Endothelial cell of hepatic sinusoid (primary cell): ENCODE data around the gene CNTNAP5.
"Not testable (repeated sequence)": the region's sequence is repeated elsewhere in the genome, so short reads cannot be mapped to it uniquely, and the experiment has no call there.

ENCODE experiments used
- in situ Hi-C: cut with HindIII; loops from 2 replicates; pipeline ENCODE4 v1.10.0; 2017; ENCODE audit warnings: low sequenced_read_pairs

Gene CNTNAP5

GRCh38 chr2:124316881-124317605 is 292.0 kb downstream of the CNTNAP5 start:
- in situ Hi-C loops: no loop called here

- in situ Hi-C loops: no loop called here
Observed at GRCh38 chr2:124317628-124318027, 292.5 kb downstream of the CNTNAP5 start.

GRCh38 chr2:124318913-124319312 is 293.8 kb downstream of the CNTNAP5 start:
- in situ Hi-C loops: no loop called here

GRCh38 chr2:124319577-124319976 is 294.5 kb downstream of the CNTNAP5 start:
- in situ Hi-C loops: no loop called here

GRCh38 chr2:124320051-124320688 is 295.1 kb downstream of the CNTNAP5 start:
- in situ Hi-C loops: no loop called here

- in situ Hi-C loops: no loop called here
Observed at GRCh38 chr2:124323321-124323720, 298.2 kb downstream of the CNTNAP5 start.

- in situ Hi-C loops: no loop called here
Observed at GRCh38 chr2:124325667-124326440, 300.8 kb downstream of the CNTNAP5 start.

GRCh38 chr2:124327303-124327702 is 302.2 kb downstream of the CNTNAP5 start:
- in situ Hi-C loops: no loop called here

GRCh38 chr2:124328397-124328796 is 303.3 kb downstream of the CNTNAP5 start:
- in situ Hi-C loops: no loop called here

GRCh38 chr2:124333784-124334183 is 308.7 kb downstream of the CNTNAP5 start:
- in situ Hi-C loops: no loop called here

GRCh38 chr2:124335058-124335457 is 310.0 kb downstream of the CNTNAP5 start:
- in situ Hi-C loops: no loop called here

- in situ Hi-C loops: no loop called here
Observed at GRCh38 chr2:124339709-124340108, 314.6 kb downstream of the CNTNAP5 start.

- in situ Hi-C loops: no loop called here
Observed at GRCh38 chr2:124343827-124344498, 318.9 kb downstream of the CNTNAP5 start.

GRCh38 chr2:124347209-124347608 is 322.1 kb downstream of the CNTNAP5 start:
- in situ Hi-C loops: no loop called here

- in situ Hi-C loops: no loop called here
Observed at GRCh38 chr2:124353656-124354055, 328.6 kb downstream of the CNTNAP5 start.

GRCh38 chr2:124354466-124354865 is 329.4 kb downstream of the CNTNAP5 start:
- in situ Hi-C loops: no loop called here

- in situ Hi-C loops: not testable (repeated sequence)
Observed at GRCh38 chr2:124361966-124362365, 336.9 kb downstream of the CNTNAP5 start.

GRCh38 chr2:124369181-124369580 is 344.1 kb downstream of the CNTNAP5 start:
- in situ Hi-C loops: no loop called here

- in situ Hi-C loops: no loop called here
Observed at GRCh38 chr2:124380221-124380749, 355.2 kb downstream of the CNTNAP5 start.

- in situ Hi-C loops: no loop called here
Observed at GRCh38 chr2:124382067-124382618, 357.1 kb downstream of the CNTNAP5 start.

- in situ Hi-C loops: no loop called here
Observed at GRCh38 chr2:124395961-124396360, 370.9 kb downstream of the CNTNAP5 start.
